ENCODE measurements around the gene MTG2.
A peak's percentile ranks its signal among the peaks of the same experiment; 100 is the strongest.

MTG2 gene

GRCh38 chr20:62183426-62184142 is 756 bp downstream of the MTG2 start:
- H3F3A ChIP-seq (ENCODE audit: control insufficient read depth, insufficient read depth), result peaks cover 10% of the 10 kb centered on the region
- no peaks in the 10 kb centered on the region for H4K20me1 ChIP-seq (ENCODE audit: control insufficient read depth, insufficient read depth, low read depth, low read length)
- no peaks in the 10 kb centered on the region for H3K9me2 ChIP-seq (replicated peaks; ENCODE audit: control insufficient read depth, low read length)
- peaks cover 64% of the 10 kb centered on the region for H3K79me2 ChIP-seq (ENCODE audit: control insufficient read depth, low read length)
- TF ChIP-seq EZH2phosphoT487 (IDR thresholded peaks at IDR 0.05; ENCODE audit: borderline replicate concordance, low read length) (no peak), CTCF (IDR thresholded peaks at IDR 0.05; ENCODE audit: low read depth, low read length, poor library complexity, severe bottlenecking) (no peak)
- no peaks in the 10 kb centered on the region for H3K9me3 ChIP-seq (ENCODE audit: control insufficient read depth, insufficient read depth, low read length)
- peak overlapping the region; percentile 80 for H3K4me3 ChIP-seq (ENCODE audit: low read length)
- no peaks in the 10 kb centered on the region for H3K27me3 ChIP-seq (ENCODE audit: control insufficient read depth, low read length)
- peak overlapping the region; percentile 60 for H3K27ac ChIP-seq (ENCODE audit: low read depth, low read length)
- H3K4me2 ChIP-seq (ENCODE audit: low read length), result peak overlapping the region; percentile 89
- peaks cover 3% of the 10 kb centered on the region for H3K36me3 ChIP-seq (ENCODE audit: control insufficient read depth, low read length)
- H3K4me1 ChIP-seq (ENCODE audit: control insufficient read depth, low read length), result peaks cover 45% of the 10 kb centered on the region

GRCh38 chr20:62186096-62186426 is 3.2 kb downstream of the MTG2 start:
- no peaks in the 10 kb centered on the region for H4K20me1 ChIP-seq (ENCODE audit: control insufficient read depth, insufficient read depth, low read depth, low read length)
- H3K4me1 ChIP-seq (ENCODE audit: control insufficient read depth, low read length), result peaks cover 48% of the 10 kb centered on the region
- H3K36me3 ChIP-seq (ENCODE audit: control insufficient read depth, low read length), result peaks cover 22% of the 10 kb centered on the region
- H3K9me3 ChIP-seq (ENCODE audit: control insufficient read depth, insufficient read depth, low read length), result no peaks in the 10 kb centered on the region
- no peaks in the 10 kb centered on the region for H3K27me3 ChIP-seq (ENCODE audit: control insufficient read depth, low read length)
- no peak overlapping the region for H3K4me2 ChIP-seq (ENCODE audit: low read length)
- H3K27ac ChIP-seq (ENCODE audit: low read depth, low read length), result no peak overlapping the region
- H3K4me3 ChIP-seq (ENCODE audit: low read length), result no peak overlapping the region
- H3K9me2 ChIP-seq (replicated peaks; ENCODE audit: control insufficient read depth, low read length), result no peaks in the 10 kb centered on the region
- TF ChIP-seq EZH2phosphoT487 (IDR thresholded peaks at IDR 0.05; ENCODE audit: borderline replicate concordance, low read length), result no peak
- TF ChIP-seq CTCF (IDR thresholded peaks at IDR 0.05; ENCODE audit: low read depth, low read length, poor library complexity, severe bottlenecking), result no peak
- 0 out of 2 replicates have a peak, but pooled peaks cover 4% of the 10 kb centered on the region for H3F3A ChIP-seq (ENCODE audit: control insufficient read depth, insufficient read depth)
- peaks cover 84% of the 10 kb centered on the region for H3K79me2 ChIP-seq (ENCODE audit: control insufficient read depth, low read length)

GRCh38 chr20:62186887-62187866 is 4.3 kb downstream of the MTG2 start:
- Histone ChIP-seq H3K79me2 (ENCODE audit: control insufficient read depth, low read length) (peaks cover 87% of the 10 kb centered on the region), H3K36me3 (ENCODE audit: control insufficient read depth, low read length) (peaks cover 22% of the 10 kb centered on the region), H3K27ac (ENCODE audit: low read depth, low read length) (no peak overlapping the region), H3K9me3 (ENCODE audit: control insufficient read depth, insufficient read depth, low read length) (no peaks in the 10 kb centered on the region), H3K9me2 (replicated peaks; ENCODE audit: control insufficient read depth, low read length) (no peaks in the 10 kb centered on the region), H3K27me3 (ENCODE audit: control insufficient read depth, low read length) (no peaks in the 10 kb centered on the region), H3F3A (ENCODE audit: control insufficient read depth, insufficient read depth) (0 out of 2 replicates have a peak, but pooled peaks cover 2% of the 10 kb centered on the region), H3K4me3 (ENCODE audit: low read length) (no peak overlapping the region), H4K20me1 (ENCODE audit: control insufficient read depth, insufficient read depth, low read depth, low read length) (no peaks in the 10 kb centered on the region), H3K4me2 (ENCODE audit: low read length) (peak overlapping the region; percentile 36), H3K4me1 (ENCODE audit: control insufficient read depth, low read length) (peaks cover 39% of the 10 kb centered on the region)
- no peak for TF ChIP-seq CTCF (IDR thresholded peaks at IDR 0.05; ENCODE audit: low read depth, low read length, poor library complexity, severe bottlenecking)
- TF ChIP-seq EZH2phosphoT487 (IDR thresholded peaks at IDR 0.05; ENCODE audit: borderline replicate concordance, low read length), result no peak
